Right lobe of liver (tissue), 6 donors: ENCODE measurements around the gene EMID1. TPM values are rescaled to one million over a fixed set of nuclear protein-coding genes. Genes with fewer than 3 reads are reported as not detected.
A peak's percentile ranks its signal among the peaks of the same experiment; 100 is the strongest.

Experiments used
- ATAC-seq, 4 donors: fragments of 200-7000 bp; cut with Tn5 transposase; one replicate each; pipeline ENCODE4 v1.9.1; 2020; ENCODE audit warnings: mild to moderate bottlenecking in 4 of 4, moderate library complexity in 4 of 4
- DNase-seq, 3 donors: peaks; one replicate each; pipeline ENCODE4 v3.0.0-alpha.2; 2020
- H3K27ac ChIP-seq, 3 donors: fragments of 200-600 bp; one replicate each; pipeline ENCODE4 v1.8.0; 2022
- H3K27me3 ChIP-seq, 2 donors: fragments of 200-600 bp; one replicate each; pipeline ENCODE4 v1.8.0; 2022
- H3K36me3 ChIP-seq, 4 donors: fragments of 200-600 bp; sonication (generic) in 1 of 4; one replicate each; pipeline versions ENCODE4 v1.5.1 to v1.8.0; 2017 to 2022; ENCODE audit warnings: control low read depth in 1 of 4
- H3K4me1 ChIP-seq, 4 donors: fragments of 200-600 bp; sonication (generic) in 1 of 4; one replicate each; pipeline versions ENCODE4 v1.5.1 to v1.8.0; 2017 to 2022; ENCODE audit warnings: control low read depth in 1 of 4
- H3K4me3 ChIP-seq, 3 donors: fragments of 200-600 bp; one replicate each; pipeline ENCODE4 v1.8.0; 2022
- H3K9me3 ChIP-seq, 4 donors: fragments of 200-600 bp; sonication (generic) in 1 of 4; one replicate each; pipeline versions ENCODE4 v1.5.1 to v1.8.0; 2017 to 2022; ENCODE audit warnings: control low read depth in 1 of 4
- CTCF ChIP-seq, 4 donors: fragments of 200-600 bp in 3 of 4; fragments of 450-650 bp in 1 of 4; IDR thresholded peaks; one replicate each; pipeline versions ENCODE4 v1.5.1 to v1.8.0; 2016 to 2022; ENCODE audit warnings: antibody characterized with exemption in 4 of 4, mild to moderate bottlenecking in 2 of 4
- POLR2A ChIP-seq: fragments of 450-650 bp; IDR thresholded peaks from one replicate; pipeline ENCODE4 v1.6.1; 2017; ENCODE audit warnings: antibody characterized with exemption, mild to moderate bottlenecking
- WGBS: methylation state at CpG from one replicate; pipeline ENCODE4 v1.1.6; 2018; ENCODE audit warnings: low coverage, low lambda C conversion rate; ENCODE audit not compliant: insufficient coverage; ENCODE audit errors: missing lambda C conversion rate; 5-methylcytosine and 5-hydroxymethylcytosine counted together
- intact Hi-C, 2 donors: fragments of 100-400 bp; cut with DNase I; formaldehyde crosslinking; loops; one replicate each; pipeline versions ENCODE4 v1.11.2 to v1.14.1; 2022
- total RNA-seq, 6 experiments: library from RNA; depleted of rRNA in 2 of 6; stranded (reverse); fragments of >200 nt in 2 of 6; fragmentation: NEBNext Ultra II Directional in 3 of 6; extraction: Animal tissue kit (Norgen Biotek cat#: 25700) in 3 of 6; gene quantifications; one replicate each; pipeline versions ENCODE4 v1.1.0 to v1.2.4, GENCODE V29; 2016 to 2023
- donor health status: DM: no; HTN: yes; CAD: no.
- donor health status: DM: no; HTN: no; CAD: no.
- donor health status: DM: no; HTN: no; CAD: no.
- donor health status: DM: no; HTN: yes; CAD: no.
- donor health status: DM: no; HTN: yes; CAD: no.

The EMID1 gene
- total RNA-seq, 6 experiments from 2014 or later, result 1.1 to 2.7 (median 1.5) TPM

GRCh38 chr22:29265305-29265704 is 59.6 kb downstream of the EMID1 start:
- peaks cover 0 to 14% (median 5%) of the 10 kb centered on the region in 4 donors for H3K4me1 ChIP-seq
- WGBS, result 100% methylated on average over 2 of the region's 7 CpGs
- no peak overlapping the region for H3K27ac ChIP-seq
- TF ChIP-seq CTCF (IDR thresholded peaks at IDR 0.05) (no peak), POLR2A (no peak)
- peaks cover 0 to 10% (median 7%) of the 10 kb centered on the region in 4 donors for H3K36me3 ChIP-seq
- no peaks in the 10 kb centered on the region for H3K9me3 ChIP-seq
- ATAC-seq (no peak), DNase-seq (no peak)
- H3K4me3 ChIP-seq, result no peak overlapping the region
- intact Hi-C loops, result no loop called here
- no peaks in the 10 kb centered on the region for H3K27me3 ChIP-seq

- intact Hi-C loops, result no loop called here
- Histone ChIP-seq H3K27ac (no peak overlapping the region), H3K4me1 (peaks cover 0 to 16% (median 6%) of the 10 kb centered on the region in 4 donors), H3K27me3 (no peaks in the 10 kb centered on the region), H3K4me3 (no peak overlapping the region), H3K9me3 (no peaks in the 10 kb centered on the region), H3K36me3 (peaks cover 0 to 10% (median 7%) of the 10 kb centered on the region in 4 donors)
- ATAC-seq (no peak), DNase-seq (no peak)
- TF ChIP-seq POLR2A, result no peak
- TF ChIP-seq CTCF (IDR thresholded peaks at IDR 0.05), result no peak
- WGBS, result 58% methylated on average over 3 of the region's 4 CpGs
Observed at GRCh38 chr22:29265929-29266328, 60.2 kb downstream of the EMID1 start.

GRCh38 chr22:29266564-29267461 is 61.1 kb downstream of the EMID1 start:
- peak overlapping the region; percentile 97 to 100 (median 98) for H3K27ac ChIP-seq
- H3K27me3 ChIP-seq, result no peaks in the 10 kb centered on the region
- DNase-seq, result peak in 2 of 3 donors; percentile 34 to 57
- 0% methylated on average over 8 of the region's 13 CpGs for whole genome bisulfite sequencing
- no peak for ATAC-seq
- no peak for TF ChIP-seq POLR2A
- no peak for TF ChIP-seq CTCF (IDR thresholded peaks at IDR 0.05)
- peaks cover 0 to 25% (median 9%) of the 10 kb centered on the region in 4 donors for H3K4me1 ChIP-seq
- H3K36me3 ChIP-seq, result peaks cover 0 to 10% (median 7%) of the 10 kb centered on the region in 4 donors
- peak overlapping the region; percentile 63 to 98 (median 87) for H3K4me3 ChIP-seq
- intact Hi-C loops, result no loop called here
- no peaks in the 10 kb centered on the region for H3K9me3 ChIP-seq

GRCh38 chr22:29267462-29267857 is 61.8 kb downstream of the EMID1 start:
- ATAC-seq, result no peak
- Histone ChIP-seq H3K27ac (peak overlapping the region; percentile 97 to 100 (median 98)), H3K4me1 (peaks cover 0 to 32% (median 12%) of the 10 kb centered on the region in 4 donors), H3K36me3 (peaks cover 0 to 16% (median 9%) of the 10 kb centered on the region in 4 donors), H3K27me3 (no peaks in the 10 kb centered on the region), H3K4me3 (peak overlapping the region; percentile 63 to 98 (median 87)), H3K9me3 (no peaks in the 10 kb centered on the region)
- TF ChIP-seq POLR2A, result no peak
- no peak for TF ChIP-seq CTCF (IDR thresholded peaks at IDR 0.05)
- intact Hi-C loops, result no loop called here
- DNase-seq, result no peak
- WGBS, result 0% methylated on average over 2 of the region's 32 CpGs
